ENCODE data around the gene GPT2. TPM values are rescaled to one million over a fixed set of nuclear protein-coding genes. Genes with fewer than 3 reads are reported as not detected.

Gene GPT2
- total RNA-seq: 5.1 and 5.3 TPM in 2 replicates

- peak; percentile 90 to 98 for DNase-seq (ENCODE audit: low read depth in 2 of 2)
These were observed at the start of gene GPT2 for GRCh38 chr16:46883690-46884512. TSS of gene GPT2 (plus strand) at chr16:46884362. CDS start at chr16:46884716, 354 bp downstream.

GRCh38 chr16:46836534-46837530 lies 47.3 kb upstream of the GPT2 start:
- no peak for DNase-seq (ENCODE audit: low read depth in 2 of 2)

- no peak for DNase-seq (ENCODE audit: low read depth in 2 of 2)
These were observed 44.1 kb upstream of the GPT2 start for GRCh38 chr16:46839986-46840443.

GRCh38 chr16:46842192-46842895 lies 41.8 kb upstream of the GPT2 start:
- no peak for DNase-seq (ENCODE audit: low read depth in 2 of 2)

- peak in 1 of 2 donors; percentile 5 for DNase-seq (ENCODE audit: low read depth in 2 of 2)
These were observed 40.1 kb upstream of the GPT2 start for GRCh38 chr16:46843898-46844642.

GRCh38 chr16:46844771-46845170 lies 39.4 kb upstream of the GPT2 start:
- no peak for DNase-seq (ENCODE audit: low read depth in 2 of 2)

- no peak for DNase-seq (ENCODE audit: low read depth in 2 of 2)
These were observed 38.2 kb upstream of the GPT2 start for GRCh38 chr16:46845952-46846351.

- DNase-seq (ENCODE audit: low read depth in 2 of 2): no peak
These were observed 35.1 kb upstream of the GPT2 start for GRCh38 chr16:46848768-46849764.

- DNase-seq (ENCODE audit: low read depth in 2 of 2): no peak
These were observed 33.3 kb upstream of the GPT2 start for GRCh38 chr16:46850619-46851555.

GRCh38 chr16:46852130-46852529 lies 32.0 kb upstream of the GPT2 start:
- no peak for DNase-seq (ENCODE audit: low read depth in 2 of 2)

GRCh38 chr16:46853713-46854443 lies 30.3 kb upstream of the GPT2 start:
- peak; percentile 60 to 74 for DNase-seq (ENCODE audit: low read depth in 2 of 2)

GRCh38 chr16:46854846-46855245 lies 29.3 kb upstream of the GPT2 start:
- DNase-seq (ENCODE audit: low read depth in 2 of 2): no peak

- no peak for DNase-seq (ENCODE audit: low read depth in 2 of 2)
These were observed 28.8 kb upstream of the GPT2 start for GRCh38 chr16:46855389-46855788.

- peak in 1 of 2 donors; percentile 20 for DNase-seq (ENCODE audit: low read depth in 2 of 2)
These were observed 26.7 kb upstream of the GPT2 start for GRCh38 chr16:46857368-46857945.

GRCh38 chr16:46858151-46858550 lies 26.0 kb upstream of the GPT2 start:
- DNase-seq (ENCODE audit: low read depth in 2 of 2): no peak

- peak in 1 of 2 donors; percentile 75 for DNase-seq (ENCODE audit: low read depth in 2 of 2)
These were observed 24.4 kb upstream of the GPT2 start for GRCh38 chr16:46859719-46860152.

All from dermis microvascular lymphatic vessel endothelial cell (primary cell).